DMS 273 (cell line): ENCODE results near the gene AKAP5.
"Not testable (repeated sequence)": the region's sequence is repeated elsewhere in the genome, so short reads cannot be mapped to it uniquely, and the experiment has no call there.

Source experiments
- DNase-seq: peaks from one replicate; lab custom pipeline; 2025; ENCODE audit not compliant: unreplicated experiment; lab: John Stamatoyannopoulos, UW

Gene AKAP5

GRCh38 chr14:64502456-64502855 lies 37.2 kb downstream of the AKAP5 start:
- DNase-seq: no peak

- DNase-seq: peak; percentile 73
Measured at GRCh38 chr14:64502887-64503433, 37.7 kb downstream of the AKAP5 start.

- peak; percentile 98 for DNase-seq
Measured at GRCh38 chr14:64503434-64504309, 38.4 kb downstream of the AKAP5 start, which contains the start of gene ZBTB25. ZBTB25 (minus strand) TSS chr14:64503838; CDS start chr14:64490533, 13,305 bp downstream.

GRCh38 chr14:64504310-64504896 lies 39.1 kb downstream of the AKAP5 start, which contains the start of gene ZBTB1:
ZBTB1 (plus strand) TSS chr14:64504770; CDS start chr14:64521505, 16,735 bp downstream.
- DNase-seq: peak; percentile 95

- peak; percentile 96 for DNase-seq
Measured at GRCh38 chr14:64504897-64505794, 39.8 kb downstream of the AKAP5 start.

- peak; percentile 14 for DNase-seq
Measured at GRCh38 chr14:64506721-64507120, 41.4 kb downstream of the AKAP5 start.

GRCh38 chr14:64507376-64508156 lies 42.3 kb downstream of the AKAP5 start:
- DNase-seq: no peak

GRCh38 chr14:64508215-64508776 lies 43.0 kb downstream of the AKAP5 start:
- no peak for DNase-seq

GRCh38 chr14:64509036-64509435 lies 43.7 kb downstream of the AKAP5 start:
- DNase-seq: no peak

- DNase-seq: peak; percentile 89
Measured at GRCh38 chr14:64510825-64511671, 45.7 kb downstream of the AKAP5 start.

GRCh38 chr14:64513271-64513670 lies 48.0 kb downstream of the AKAP5 start:
- DNase-seq: no peak

GRCh38 chr14:64515053-64515452 lies 49.8 kb downstream of the AKAP5 start:
- DNase-seq: no peak

GRCh38 chr14:64516969-64517368 lies 51.7 kb downstream of the AKAP5 start:
- no peak for DNase-seq

- DNase-seq: not testable (repeated sequence)
Measured at GRCh38 chr14:64517667-64518066, 52.4 kb downstream of the AKAP5 start.

- no peak for DNase-seq
Measured at GRCh38 chr14:64518229-64518628, 52.9 kb downstream of the AKAP5 start.

GRCh38 chr14:64520699-64521098 lies 55.4 kb downstream of the AKAP5 start:
- no peak for DNase-seq

- DNase-seq: no peak
Measured at GRCh38 chr14:64522591-64523355, 57.5 kb downstream of the AKAP5 start.
